Ovary (tissue), 3 donors: ENCODE measurements around the gene ADARB2.

Experiments
- EP300 ChIP-seq: sonication (generic); formaldehyde crosslinking; IDR thresholded peaks from one replicate; pipeline ENCODE4 v1.6.1; 2017; ENCODE audit warnings: antibody characterized with exemption
- POLR2A ChIP-seq: fragments of 450-650 bp; IDR thresholded peaks from one replicate; pipeline ENCODE4 v1.6.1; 2017; ENCODE audit warnings: antibody characterized with exemption, mild to moderate bottlenecking, moderate library complexity
- TF ChIP-seq, protein P1 (sequence below), 3 donors: fragments of 450-650 bp in 2 of 3; fragments of 200-600 bp in 1 of 3; IDR thresholded peaks; one replicate each; pipeline versions ENCODE4 v1.5.1 to v1.8.0; 2016 to 2022; ENCODE audit warnings: antibody characterized with exemption in 3 of 3, mild to moderate bottlenecking in 1 of 3
- donor health status: DM: no; HTN: no; CAD: no.

DNA sequence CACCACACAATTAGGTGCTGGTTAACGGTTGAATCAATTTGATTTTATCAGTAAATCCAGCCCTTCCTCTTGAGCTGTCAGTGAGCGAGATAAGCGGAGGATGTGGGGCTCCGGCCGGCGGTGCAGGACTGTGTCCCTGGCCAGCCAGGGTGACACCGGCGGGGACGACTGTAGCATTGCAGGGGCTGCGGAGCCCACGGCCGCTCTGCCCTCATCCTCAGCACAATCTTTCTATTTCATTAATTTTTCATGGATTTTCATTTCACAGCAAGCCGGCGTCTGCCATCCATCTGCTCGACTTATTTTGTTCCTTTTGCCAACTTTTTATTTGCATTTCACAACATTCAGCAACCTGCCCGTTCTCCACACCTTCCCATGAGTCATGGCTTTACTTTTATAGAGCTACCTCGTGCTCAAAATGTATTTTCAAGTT lies 4.7 kb downstream of the ADARB2 start:
- TF ChIP-seq, protein P1, sequence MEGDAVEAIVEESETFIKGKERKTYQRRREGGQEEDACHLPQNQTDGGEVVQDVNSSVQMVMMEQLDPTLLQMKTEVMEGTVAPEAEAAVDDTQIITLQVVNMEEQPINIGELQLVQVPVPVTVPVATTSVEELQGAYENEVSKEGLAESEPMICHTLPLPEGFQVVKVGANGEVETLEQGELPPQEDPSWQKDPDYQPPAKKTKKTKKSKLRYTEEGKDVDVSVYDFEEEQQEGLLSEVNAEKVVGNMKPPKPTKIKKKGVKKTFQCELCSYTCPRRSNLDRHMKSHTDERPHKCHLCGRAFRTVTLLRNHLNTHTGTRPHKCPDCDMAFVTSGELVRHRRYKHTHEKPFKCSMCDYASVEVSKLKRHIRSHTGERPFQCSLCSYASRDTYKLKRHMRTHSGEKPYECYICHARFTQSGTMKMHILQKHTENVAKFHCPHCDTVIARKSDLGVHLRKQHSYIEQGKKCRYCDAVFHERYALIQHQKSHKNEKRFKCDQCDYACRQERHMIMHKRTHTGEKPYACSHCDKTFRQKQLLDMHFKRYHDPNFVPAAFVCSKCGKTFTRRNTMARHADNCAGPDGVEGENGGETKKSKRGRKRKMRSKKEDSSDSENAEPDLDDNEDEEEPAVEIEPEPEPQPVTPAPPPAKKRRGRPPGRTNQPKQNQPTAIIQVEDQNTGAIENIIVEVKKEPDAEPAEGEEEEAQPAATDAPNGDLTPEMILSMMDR (IDR thresholded peaks at IDR 0.05), result no peak
- no peak for TF ChIP-seq EP300
- no peak for TF ChIP-seq POLR2A
